Fibroblast of pulmonary artery (primary cell): ENCODE measurements around the gene TMEM161B.
A peak's percentile ranks its signal among the peaks of the same experiment; 100 is the strongest.
"Not testable (repeated sequence)": the region's sequence is repeated elsewhere in the genome, so short reads cannot be mapped to it uniquely, and the experiment has no call there.

Experiments
- DNase-seq: peaks from one replicate; pipeline ENCODE4 v3.0.0-alpha.2; 2010; ENCODE audit warnings: low read depth
- H3K4me3 ChIP-seq: replicated peaks from 2 replicates; pipeline ENCODE4 v1.5.1; 2011; ENCODE audit warnings: low read depth, mild to moderate bottlenecking, control low read depth, low read length, moderate library complexity
- TF ChIP-seq, protein P1 (sequence below): IDR thresholded peaks from 2 replicates; pipeline ENCODE4 v1.5.1; 2011; ENCODE audit warnings: mild to moderate bottlenecking, control low read depth, low read length, inconsistent platforms; ENCODE audit errors: missing control alignments

Gene TMEM161B

DNA sequence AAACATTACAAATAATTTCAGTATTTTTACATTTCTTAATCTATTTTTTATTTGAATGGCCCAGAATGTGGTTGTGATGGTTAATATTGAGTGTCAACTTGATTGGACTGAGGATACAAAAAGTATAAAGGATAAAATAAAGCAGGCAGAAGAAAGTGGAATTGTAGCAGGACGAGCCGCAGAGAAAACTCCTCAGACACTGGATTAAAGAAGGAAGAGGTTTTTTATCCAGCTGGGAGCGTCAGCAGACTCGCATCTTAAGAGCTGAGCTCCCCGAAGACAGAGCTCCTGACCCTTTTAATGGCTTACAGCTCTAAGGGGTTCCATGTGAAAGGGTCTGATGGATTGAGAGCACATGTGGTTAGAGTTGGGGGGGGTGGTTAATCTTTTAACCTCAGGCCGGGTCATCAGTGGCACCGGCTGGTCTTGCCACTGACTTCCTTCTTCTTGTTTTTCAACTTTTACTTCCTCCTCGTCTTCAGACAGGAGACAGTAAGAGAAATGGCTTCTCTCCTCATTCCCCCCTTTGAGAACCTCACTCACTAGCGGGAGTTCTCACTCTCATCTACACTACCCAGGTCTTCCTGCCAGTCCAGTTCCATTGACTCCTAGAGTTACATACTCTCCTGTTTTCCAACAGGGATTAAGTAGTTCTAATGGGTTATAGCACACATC, 80.0 kb downstream of the TMEM161B start:
- no peak overlapping the region for H3K4me3 ChIP-seq
- TF ChIP-seq, protein P1, sequence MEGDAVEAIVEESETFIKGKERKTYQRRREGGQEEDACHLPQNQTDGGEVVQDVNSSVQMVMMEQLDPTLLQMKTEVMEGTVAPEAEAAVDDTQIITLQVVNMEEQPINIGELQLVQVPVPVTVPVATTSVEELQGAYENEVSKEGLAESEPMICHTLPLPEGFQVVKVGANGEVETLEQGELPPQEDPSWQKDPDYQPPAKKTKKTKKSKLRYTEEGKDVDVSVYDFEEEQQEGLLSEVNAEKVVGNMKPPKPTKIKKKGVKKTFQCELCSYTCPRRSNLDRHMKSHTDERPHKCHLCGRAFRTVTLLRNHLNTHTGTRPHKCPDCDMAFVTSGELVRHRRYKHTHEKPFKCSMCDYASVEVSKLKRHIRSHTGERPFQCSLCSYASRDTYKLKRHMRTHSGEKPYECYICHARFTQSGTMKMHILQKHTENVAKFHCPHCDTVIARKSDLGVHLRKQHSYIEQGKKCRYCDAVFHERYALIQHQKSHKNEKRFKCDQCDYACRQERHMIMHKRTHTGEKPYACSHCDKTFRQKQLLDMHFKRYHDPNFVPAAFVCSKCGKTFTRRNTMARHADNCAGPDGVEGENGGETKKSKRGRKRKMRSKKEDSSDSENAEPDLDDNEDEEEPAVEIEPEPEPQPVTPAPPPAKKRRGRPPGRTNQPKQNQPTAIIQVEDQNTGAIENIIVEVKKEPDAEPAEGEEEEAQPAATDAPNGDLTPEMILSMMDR, result no peak
- peak; percentile 14 for DNase-seq

DNA sequence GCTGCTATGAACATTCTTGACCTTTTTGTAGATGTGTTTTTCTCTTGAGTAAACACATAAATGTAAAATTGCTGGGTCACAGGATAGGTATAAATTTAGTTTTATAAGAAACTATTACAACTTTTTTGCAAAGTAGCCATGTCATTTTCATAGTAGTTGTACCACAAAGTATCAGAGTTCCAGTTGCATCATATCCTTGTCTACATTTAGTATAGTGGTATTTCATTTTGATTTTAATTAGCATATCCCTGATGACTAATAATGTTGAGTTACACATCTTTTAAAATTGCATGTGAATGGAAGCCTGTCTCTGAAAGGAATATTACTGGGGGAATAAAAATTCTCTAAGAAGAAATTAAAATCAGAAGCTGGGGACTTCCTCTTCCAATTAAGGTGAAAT, 85.4 kb downstream of the TMEM161B start:
- no peak for DNase-seq
- TF ChIP-seq, protein P1, result no peak
- no peak overlapping the region for H3K4me3 ChIP-seq

DNA sequence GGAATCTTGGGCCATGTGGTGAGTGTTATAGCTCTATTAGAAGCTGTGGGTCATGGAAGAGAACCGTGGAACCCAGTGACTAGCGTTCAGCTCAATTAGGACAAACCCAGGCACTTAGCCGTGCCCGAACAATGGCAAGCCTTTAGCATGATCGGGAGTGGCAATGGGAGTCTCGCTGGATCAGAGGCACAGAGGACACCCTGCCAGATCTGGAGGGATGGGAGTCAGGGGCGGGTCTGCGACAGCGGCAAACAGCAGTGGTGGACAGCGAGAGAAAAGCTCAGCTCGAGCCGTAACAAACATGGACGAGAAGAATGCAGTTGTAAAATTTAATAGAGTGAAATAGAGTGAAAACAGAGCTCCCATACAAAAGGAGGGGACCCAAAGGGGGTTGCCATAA, 91.2 kb downstream of the TMEM161B start:
- not testable (repeated sequence) for H3K4me3 ChIP-seq, DNase-seq

DNA sequence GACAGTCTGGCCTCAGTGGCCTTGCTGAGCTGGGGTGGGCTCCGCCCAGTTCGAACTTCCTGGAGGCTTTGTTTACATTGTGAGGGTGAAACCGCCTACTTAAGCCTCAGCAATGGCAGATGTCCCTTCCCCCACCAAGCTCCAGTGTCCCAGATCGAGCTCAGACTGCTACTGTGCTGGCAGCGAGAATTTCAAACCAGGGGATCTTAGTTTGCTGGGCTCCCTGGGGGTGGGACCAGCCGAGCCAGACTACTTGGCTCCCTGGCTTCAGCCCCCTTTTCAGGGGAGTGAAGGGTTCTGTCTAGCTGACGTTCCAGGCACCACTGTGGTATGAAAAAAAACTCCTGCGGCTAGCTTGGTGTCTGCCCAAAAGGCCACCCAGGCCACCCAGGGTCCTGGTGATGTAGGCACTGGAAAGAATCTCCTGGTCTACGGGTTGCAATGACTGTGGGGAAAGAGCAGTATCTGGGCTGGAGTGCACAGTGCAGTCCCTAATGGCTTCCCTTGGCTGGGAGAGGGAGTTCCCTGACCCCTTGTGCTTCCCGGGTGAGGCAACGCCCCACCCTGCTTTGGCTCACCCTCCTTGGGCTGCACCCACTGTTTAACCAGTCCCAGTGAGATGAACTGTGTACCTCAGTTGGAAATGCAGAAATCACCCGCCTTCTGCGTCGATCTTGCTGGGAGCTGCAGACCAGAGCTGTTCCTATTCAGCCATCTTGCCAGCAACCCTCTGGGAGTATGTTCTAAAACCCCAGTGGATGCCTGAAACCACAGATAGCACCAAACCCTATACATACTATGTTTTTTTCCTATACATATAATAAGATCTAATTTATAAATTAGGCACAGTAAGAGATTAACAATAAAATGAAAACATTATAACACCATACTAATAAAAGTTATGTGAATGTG, 95.5 kb downstream of the TMEM161B start:
- TF ChIP-seq, protein P1, result no peak
- DNase-seq, result no peak

DNA sequence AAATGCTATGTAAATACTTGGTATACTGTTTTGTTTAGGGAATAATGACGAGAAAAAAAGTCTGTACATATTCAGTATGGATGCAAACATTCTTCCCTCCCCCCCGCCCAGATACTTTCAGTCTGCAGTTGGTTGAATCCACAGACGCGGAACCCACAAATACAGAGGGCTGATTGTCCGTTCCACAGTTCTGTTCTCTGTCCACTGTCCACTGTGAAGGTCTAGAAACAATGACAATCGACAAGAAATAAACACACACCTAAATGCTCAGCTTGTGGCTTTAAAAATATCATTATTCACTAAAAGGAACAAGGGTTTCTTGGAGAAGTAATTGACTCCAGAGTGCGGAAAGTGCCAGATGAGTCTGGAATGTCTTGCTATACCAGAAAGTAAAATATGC, 109.1 kb downstream of the TMEM161B start:
- no peak for DNase-seq
- TF ChIP-seq, protein P1, result no peak
- no peak overlapping the region for H3K4me3 ChIP-seq

More for the DNA sequence above, 95.5 kb downstream of the TMEM161B start:
- no peak overlapping the region for H3K4me3 ChIP-seq

DNA sequence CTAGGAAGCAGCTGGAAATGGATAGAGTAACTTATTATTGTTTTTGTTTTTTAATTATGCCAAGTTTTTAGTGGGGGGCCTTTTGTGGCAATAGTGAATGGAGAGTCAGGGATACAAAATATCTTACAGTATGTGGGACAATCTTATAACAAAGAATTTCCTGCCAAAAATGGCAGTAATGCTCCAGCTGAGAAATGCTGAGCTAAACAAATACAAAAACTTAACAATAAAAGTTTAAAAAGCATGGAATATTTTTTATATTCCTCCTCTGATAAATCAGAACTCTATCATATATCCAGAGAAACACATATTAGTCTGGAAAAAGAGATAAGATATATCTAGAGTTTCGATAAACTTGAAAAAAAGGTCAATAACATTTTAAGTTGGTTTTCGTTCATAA, 110.6 kb downstream of the TMEM161B start:
- TF ChIP-seq, protein P1, result no peak
- H3K4me3 ChIP-seq, result no peak overlapping the region
- DNase-seq, result no peak

DNA sequence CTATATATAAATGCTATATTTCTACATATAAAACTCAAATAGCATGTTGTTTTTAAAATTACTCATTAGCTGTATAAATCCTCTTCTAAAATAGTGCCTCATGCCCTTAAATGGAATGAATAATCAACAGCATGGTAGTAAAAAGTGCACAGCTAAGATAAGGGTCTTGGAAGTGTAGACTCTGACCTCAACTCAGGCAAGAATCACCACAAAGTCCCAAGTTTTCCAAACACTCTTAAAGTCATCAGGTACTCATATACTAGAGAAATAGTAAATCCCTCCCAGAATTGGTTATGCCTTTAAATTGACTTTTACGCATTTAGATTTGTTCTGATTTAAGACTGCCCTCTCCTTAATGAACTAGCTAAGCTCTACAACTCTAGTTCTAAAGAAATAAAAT, 113.8 kb downstream of the TMEM161B start:
- H3K4me3 ChIP-seq, result no peak overlapping the region
- no peak for DNase-seq
- TF ChIP-seq, protein P1, result no peak
